ENCODE data around the gene BRINP3. TPM values are rescaled to one million over a fixed set of nuclear protein-coding genes. Genes with fewer than 3 reads are reported as not detected.

The BRINP3 gene
- total RNA-seq, 1 experiment from 2014 or later: 0.28 TPM

DNA sequence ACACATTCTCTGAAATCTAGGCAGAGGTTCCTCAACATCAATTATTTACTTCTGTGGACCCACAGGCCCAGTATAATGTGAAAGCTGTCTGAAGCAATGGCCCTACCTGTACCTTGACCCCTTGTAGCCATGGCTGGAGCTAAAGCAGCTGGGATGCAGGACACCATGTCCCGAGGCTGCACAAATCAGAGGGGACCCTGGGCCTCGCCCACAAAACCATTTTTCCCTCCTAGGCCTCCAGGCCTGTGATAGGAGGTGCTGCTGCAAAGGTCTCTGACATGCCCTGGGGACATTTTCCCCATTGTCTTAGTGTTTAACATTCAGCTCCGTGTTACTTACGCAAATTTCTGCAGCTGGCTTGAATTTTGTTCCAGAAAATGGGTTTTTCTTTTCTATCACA, 110.5 kb downstream of the BRINP3 start:
- Mint-ChIP-seq H3K4me1 (no peaks in the 10 kb centered on the region), H3K4me3 (no peak overlapping the region)
- POLR2A ChIA-PET: no interaction called here

More for the DNA sequence above, 110.5 kb downstream of the BRINP3 start:
- Mint-ChIP-seq H3K36me3 (peaks cover 17% of the 10 kb centered on the region), H3K9me3 (peaks cover 34% of the 10 kb centered on the region), H3K27ac (no peak overlapping the region), H3K27me3 (ENCODE audit: low read depth) (no peaks in the 10 kb centered on the region)
- CTCF ChIA-PET: no interaction called here
- TF ChIP-seq, protein P1, sequence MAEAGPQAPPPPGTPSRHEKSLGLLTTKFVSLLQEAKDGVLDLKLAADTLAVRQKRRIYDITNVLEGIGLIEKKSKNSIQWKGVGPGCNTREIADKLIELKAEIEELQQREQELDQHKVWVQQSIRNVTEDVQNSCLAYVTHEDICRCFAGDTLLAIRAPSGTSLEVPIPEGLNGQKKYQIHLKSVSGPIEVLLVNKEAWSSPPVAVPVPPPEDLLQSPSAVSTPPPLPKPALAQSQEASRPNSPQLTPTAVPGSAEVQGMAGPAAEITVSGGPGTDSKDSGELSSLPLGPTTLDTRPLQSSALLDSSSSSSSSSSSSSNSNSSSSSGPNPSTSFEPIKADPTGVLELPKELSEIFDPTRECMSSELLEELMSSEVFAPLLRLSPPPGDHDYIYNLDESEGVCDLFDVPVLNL (CRISPR knock-in tag; IDR thresholded peaks at IDR 0.05; ENCODE audit: borderline replicate concordance, low read depth): no peak
- TF ChIP-seq, protein P2, sequence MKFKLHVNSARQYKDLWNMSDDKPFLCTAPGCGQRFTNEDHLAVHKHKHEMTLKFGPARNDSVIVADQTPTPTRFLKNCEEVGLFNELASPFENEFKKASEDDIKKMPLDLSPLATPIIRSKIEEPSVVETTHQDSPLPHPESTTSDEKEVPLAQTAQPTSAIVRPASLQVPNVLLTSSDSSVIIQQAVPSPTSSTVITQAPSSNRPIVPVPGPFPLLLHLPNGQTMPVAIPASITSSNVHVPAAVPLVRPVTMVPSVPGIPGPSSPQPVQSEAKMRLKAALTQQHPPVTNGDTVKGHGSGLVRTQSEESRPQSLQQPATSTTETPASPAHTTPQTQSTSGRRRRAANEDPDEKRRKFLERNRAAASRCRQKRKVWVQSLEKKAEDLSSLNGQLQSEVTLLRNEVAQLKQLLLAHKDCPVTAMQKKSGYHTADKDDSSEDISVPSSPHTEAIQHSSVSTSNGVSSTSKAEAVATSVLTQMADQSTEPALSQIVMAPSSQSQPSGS (CRISPR knock-in tag; IDR thresholded peaks at IDR 0.05; ENCODE audit: borderline replicate concordance, low read depth): no peak
- TF ChIP-seq TCF7 (CRISPR knock-in tag; IDR thresholded peaks at IDR 0.05; ENCODE audit: low read depth) (no peak), HMGA2 (CRISPR knock-in tag; IDR thresholded peaks at IDR 0.05) (no peak), TP53 (CRISPR knock-in tag; IDR thresholded peaks at IDR 0.05) (no peak), GTF2I (CRISPR knock-in tag; conservative IDR thresholded peaks at IDR 0.05) (no peak), NR1H2 (CRISPR knock-in tag; IDR thresholded peaks at IDR 0.05) (no peak), ZNF416 (CRISPR knock-in tag; IDR thresholded peaks at IDR 0.05) (no peak), SMAD3 (CRISPR knock-in tag; IDR thresholded peaks at IDR 0.05; ENCODE audit: borderline replicate concordance) (no peak), ATF1 (CRISPR knock-in tag; IDR thresholded peaks at IDR 0.05) (no peak)
- TF ChIP-seq, protein P3, sequence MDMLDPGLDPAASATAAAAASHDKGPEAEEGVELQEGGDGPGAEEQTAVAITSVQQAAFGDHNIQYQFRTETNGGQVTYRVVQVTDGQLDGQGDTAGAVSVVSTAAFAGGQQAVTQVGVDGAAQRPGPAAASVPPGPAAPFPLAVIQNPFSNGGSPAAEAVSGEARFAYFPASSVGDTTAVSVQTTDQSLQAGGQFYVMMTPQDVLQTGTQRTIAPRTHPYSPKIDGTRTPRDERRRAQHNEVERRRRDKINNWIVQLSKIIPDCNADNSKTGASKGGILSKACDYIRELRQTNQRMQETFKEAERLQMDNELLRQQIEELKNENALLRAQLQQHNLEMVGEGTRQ (CRISPR knock-in tag; IDR thresholded peaks at IDR 0.05): no peak
- TF ChIP-seq, protein P4, sequence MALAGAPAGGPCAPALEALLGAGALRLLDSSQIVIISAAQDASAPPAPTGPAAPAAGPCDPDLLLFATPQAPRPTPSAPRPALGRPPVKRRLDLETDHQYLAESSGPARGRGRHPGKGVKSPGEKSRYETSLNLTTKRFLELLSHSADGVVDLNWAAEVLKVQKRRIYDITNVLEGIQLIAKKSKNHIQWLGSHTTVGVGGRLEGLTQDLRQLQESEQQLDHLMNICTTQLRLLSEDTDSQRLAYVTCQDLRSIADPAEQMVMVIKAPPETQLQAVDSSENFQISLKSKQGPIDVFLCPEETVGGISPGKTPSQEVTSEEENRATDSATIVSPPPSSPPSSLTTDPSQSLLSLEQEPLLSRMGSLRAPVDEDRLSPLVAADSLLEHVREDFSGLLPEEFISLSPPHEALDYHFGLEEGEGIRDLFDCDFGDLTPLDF (CRISPR knock-in tag; IDR thresholded peaks at IDR 0.05): no peak
- TF ChIP-seq, protein P5, sequence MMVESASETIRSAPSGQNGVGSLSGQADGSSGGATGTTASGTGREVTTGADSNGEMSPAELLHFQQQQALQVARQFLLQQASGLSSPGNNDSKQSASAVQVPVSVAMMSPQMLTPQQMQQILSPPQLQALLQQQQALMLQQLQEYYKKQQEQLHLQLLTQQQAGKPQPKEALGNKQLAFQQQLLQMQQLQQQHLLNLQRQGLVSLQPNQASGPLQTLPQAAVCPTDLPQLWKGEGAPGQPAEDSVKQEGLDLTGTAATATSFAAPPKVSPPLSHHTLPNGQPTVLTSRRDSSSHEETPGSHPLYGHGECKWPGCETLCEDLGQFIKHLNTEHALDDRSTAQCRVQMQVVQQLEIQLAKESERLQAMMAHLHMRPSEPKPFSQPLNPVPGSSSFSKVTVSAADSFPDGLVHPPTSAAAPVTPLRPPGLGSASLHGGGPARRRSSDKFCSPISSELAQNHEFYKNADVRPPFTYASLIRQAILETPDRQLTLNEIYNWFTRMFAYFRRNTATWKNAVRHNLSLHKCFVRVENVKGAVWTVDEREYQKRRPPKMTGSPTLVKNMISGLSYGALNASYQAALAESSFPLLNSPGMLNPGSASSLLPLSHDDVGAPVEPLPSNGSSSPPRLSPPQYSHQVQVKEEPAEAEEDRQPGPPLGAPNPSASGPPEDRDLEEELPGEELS (CRISPR knock-in tag; IDR thresholded peaks at IDR 0.05): no peak
- TF ChIP-seq, protein P6, sequence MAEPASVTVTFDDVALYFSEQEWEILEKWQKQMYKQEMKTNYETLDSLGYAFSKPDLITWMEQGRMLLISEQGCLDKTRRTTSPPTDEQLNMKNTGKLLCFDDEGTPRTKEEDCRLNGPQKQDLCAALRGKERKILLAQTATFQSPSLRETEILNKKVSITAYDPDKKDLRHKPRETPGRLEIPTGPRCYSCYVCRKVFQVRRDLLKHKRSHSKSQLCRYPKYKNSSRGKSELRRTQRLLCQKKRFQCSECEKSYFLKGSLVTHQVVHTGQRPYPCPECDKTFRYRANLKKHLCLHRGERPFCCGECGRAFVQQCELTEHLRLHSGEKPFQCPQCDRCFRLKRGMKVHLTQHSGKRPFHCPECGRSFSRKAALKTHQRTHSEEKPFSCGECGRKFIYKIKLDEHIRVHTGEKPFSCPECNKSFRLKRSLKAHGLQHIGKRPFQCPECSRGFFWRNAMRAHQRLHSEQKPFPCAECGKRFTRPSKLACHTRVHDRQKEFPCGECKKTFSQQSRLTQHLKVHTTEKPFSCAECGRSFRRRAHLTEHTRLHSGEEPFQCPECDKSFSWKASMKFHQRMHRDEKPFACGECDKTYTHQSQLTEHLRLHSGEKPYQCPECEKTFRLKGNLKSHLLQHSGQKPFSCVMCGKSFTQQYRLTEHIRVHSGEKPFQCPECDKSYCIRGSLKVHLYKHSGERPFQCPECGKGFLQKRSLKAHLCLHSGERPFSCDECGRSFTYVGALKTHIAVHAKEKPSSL (CRISPR knock-in tag; conservative IDR thresholded peaks at IDR 0.05): no peak
- TF ChIP-seq, protein P7, sequence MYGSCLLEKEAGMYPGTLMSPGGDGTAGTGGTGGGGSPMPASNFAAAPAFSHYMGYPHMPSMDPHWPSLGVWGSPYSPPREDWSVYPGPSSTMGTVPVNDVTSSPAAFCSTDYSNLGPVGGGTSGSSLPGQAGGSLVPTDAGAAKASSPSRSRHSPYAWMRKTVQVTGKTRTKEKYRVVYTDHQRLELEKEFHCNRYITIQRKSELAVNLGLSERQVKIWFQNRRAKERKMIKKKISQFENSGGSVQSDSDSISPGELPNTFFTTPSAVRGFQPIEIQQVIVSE (CRISPR knock-in tag; IDR thresholded peaks at IDR 0.05; ENCODE audit: borderline replicate concordance): no peak
- TF ChIP-seq, protein P8, sequence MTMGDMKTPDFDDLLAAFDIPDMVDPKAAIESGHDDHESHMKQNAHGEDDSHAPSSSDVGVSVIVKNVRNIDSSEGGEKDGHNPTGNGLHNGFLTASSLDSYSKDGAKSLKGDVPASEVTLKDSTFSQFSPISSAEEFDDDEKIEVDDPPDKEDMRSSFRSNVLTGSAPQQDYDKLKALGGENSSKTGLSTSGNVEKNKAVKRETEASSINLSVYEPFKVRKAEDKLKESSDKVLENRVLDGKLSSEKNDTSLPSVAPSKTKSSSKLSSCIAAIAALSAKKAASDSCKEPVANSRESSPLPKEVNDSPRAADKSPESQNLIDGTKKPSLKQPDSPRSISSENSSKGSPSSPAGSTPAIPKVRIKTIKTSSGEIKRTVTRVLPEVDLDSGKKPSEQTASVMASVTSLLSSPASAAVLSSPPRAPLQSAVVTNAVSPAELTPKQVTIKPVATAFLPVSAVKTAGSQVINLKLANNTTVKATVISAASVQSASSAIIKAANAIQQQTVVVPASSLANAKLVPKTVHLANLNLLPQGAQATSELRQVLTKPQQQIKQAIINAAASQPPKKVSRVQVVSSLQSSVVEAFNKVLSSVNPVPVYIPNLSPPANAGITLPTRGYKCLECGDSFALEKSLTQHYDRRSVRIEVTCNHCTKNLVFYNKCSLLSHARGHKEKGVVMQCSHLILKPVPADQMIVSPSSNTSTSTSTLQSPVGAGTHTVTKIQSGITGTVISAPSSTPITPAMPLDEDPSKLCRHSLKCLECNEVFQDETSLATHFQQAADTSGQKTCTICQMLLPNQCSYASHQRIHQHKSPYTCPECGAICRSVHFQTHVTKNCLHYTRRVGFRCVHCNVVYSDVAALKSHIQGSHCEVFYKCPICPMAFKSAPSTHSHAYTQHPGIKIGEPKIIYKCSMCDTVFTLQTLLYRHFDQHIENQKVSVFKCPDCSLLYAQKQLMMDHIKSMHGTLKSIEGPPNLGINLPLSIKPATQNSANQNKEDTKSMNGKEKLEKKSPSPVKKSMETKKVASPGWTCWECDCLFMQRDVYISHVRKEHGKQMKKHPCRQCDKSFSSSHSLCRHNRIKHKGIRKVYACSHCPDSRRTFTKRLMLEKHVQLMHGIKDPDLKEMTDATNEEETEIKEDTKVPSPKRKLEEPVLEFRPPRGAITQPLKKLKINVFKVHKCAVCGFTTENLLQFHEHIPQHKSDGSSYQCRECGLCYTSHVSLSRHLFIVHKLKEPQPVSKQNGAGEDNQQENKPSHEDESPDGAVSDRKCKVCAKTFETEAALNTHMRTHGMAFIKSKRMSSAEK (CRISPR knock-in tag; IDR thresholded peaks at IDR 0.05; ENCODE audit: borderline replicate concordance): no peak
- DNase-seq (ENCODE audit: low spot score): no peak
- ATAC-seq: no peak

All from WTC11 (cell line).